Fibroblast of lung (primary cell): Measurements from ENCODE around the gene POLR1A. TPM values are rescaled to one million over a fixed set of nuclear protein-coding genes. Genes with fewer than 3 reads are reported as not detected.

ENCODE experiments used
- DNase-seq, 2 donors: peaks; one replicate each; pipeline versions ENCODE4 v3.0.0 to v3.0.0-alpha.2; 2010; ENCODE audit warnings: low read depth in 2 of 2
- H2AFZ ChIP-seq: 2 replicates; pipeline ENCODE4 v1.5.1; 2012; ENCODE audit warnings: low read length, control low read depth, inconsistent platforms
- H3K27ac ChIP-seq: 2 replicates; pipeline ENCODE4 v1.5.1; 2011; ENCODE audit warnings: low read length, control low read depth; ENCODE audit not compliant: insufficient read depth
- H3K27me3 ChIP-seq: 2 replicates; pipeline ENCODE4 v1.5.1; 2011; ENCODE audit warnings: mild to moderate bottlenecking, low read length; ENCODE audit not compliant: control insufficient read depth, insufficient read depth
- H3K36me3 ChIP-seq: 2 replicates; pipeline ENCODE4 v1.5.1; 2011; ENCODE audit warnings: low read length; ENCODE audit not compliant: control insufficient read depth, insufficient read depth
- H3K4me1 ChIP-seq: 2 replicates; pipeline ENCODE4 v1.5.1; 2011; ENCODE audit warnings: low read length; ENCODE audit not compliant: control insufficient read depth, insufficient read depth; ENCODE audit errors: extremely low read depth
- H3K4me2 ChIP-seq: 2 replicates; pipeline ENCODE4 v1.5.1; 2011; ENCODE audit warnings: low read length, control low read depth; ENCODE audit not compliant: insufficient read depth; ENCODE audit errors: extremely low read depth
- H3K4me3 ChIP-seq, 4 experiments: fragments of 200-600 bp in 1 of 4; sonication (generic) in 1 of 4; replicated peaks in 1 of 4; 2 replicates each; pipeline ENCODE4 v1.5.1; 2011 to 2016; ENCODE audit warnings: low read length in 4 of 4, low read depth in 3 of 4, mild to moderate bottlenecking in 3 of 4, control low read depth in 2 of 4, inconsistent platforms in 1 of 4, mixed read lengths in 1 of 4; ENCODE audit not compliant: insufficient read depth in 1 of 4; ENCODE audit errors: control extremely low read depth in 1 of 4
- H3K79me2 ChIP-seq: 2 replicates; pipeline ENCODE4 v1.5.1; 2012; ENCODE audit warnings: mild to moderate bottlenecking, low read length, inconsistent platforms; ENCODE audit not compliant: control insufficient read depth, insufficient read depth
- H3K9ac ChIP-seq: 2 replicates; pipeline ENCODE4 v1.5.1; 2011; ENCODE audit warnings: mild to moderate bottlenecking, low read length, control low read depth; ENCODE audit not compliant: insufficient read depth
- H3K9me3 ChIP-seq: 2 replicates; pipeline ENCODE4 v1.5.1; 2012; ENCODE audit warnings: low read depth, low read length; ENCODE audit not compliant: control insufficient read depth, insufficient read depth
- H4K20me1 ChIP-seq: 2 replicates; pipeline ENCODE4 v1.5.1; 2011; ENCODE audit warnings: low read length; ENCODE audit not compliant: control insufficient read depth, insufficient read depth; ENCODE audit errors: extremely low read depth
- CTCF ChIP-seq, 2 donors: IDR thresholded peaks in 1 of 2; conservative IDR thresholded peaks in 1 of 2; 1 replicate in 1 of 2; 2 replicates in 1 of 2; pipeline ENCODE4 v1.5.1; 2011 to 2012; ENCODE audit warnings: low read length in 2 of 2, control low read depth in 1 of 2, inconsistent platforms in 1 of 2, low read depth in 1 of 2, mild to moderate bottlenecking in 1 of 2
- EZH2 ChIP-seq: IDR thresholded peaks from 2 replicates; pipeline ENCODE4 v1.5.1; 2012; ENCODE audit warnings: low read length, control low read depth, mild to moderate bottlenecking; ENCODE audit errors: missing control alignments
- polyA plus RNA-seq, 2 donors: library from polyadenylated mRNA; depleted of rRNA in 1 of 2; stranded (reverse) in 1 of 2; unstranded in 1 of 2; fragments of >200 nt; gene quantifications; 2 replicates each; pipeline ENCODE4 v1.2.1, GENCODE V29; 2011 to 2012; ENCODE audit warnings: missing spikeins in 1 of 2
- total RNA-seq: library from RNA; depleted of rRNA; stranded (reverse); fragments of >200 nt; gene quantifications from 2 replicates; pipeline ENCODE4 v1.2.1, GENCODE V29; 2014

The POLR1A gene
- total and polyA plus RNA-seq, 2 donors (not counting 1 experiment from before 2014, with no cell fraction given): 9.4 to 9.9 TPM

GRCh38 chr2:86042256-86043168 is 63.2 kb downstream of the POLR1A start:
- Histone ChIP-seq H3K4me2 (no peak overlapping the region), H3K27ac (no peak overlapping the region), H3K9ac (no peak overlapping the region), H3K4me1 (peaks cover 11% of the 10 kb centered on the region), H4K20me1 (no peaks in the 10 kb centered on the region), H3K4me3 (no peak overlapping the region), H3K79me2 (no peaks in the 10 kb centered on the region), H3K27me3 (no peaks in the 10 kb centered on the region), H3K36me3 (peaks cover 33% of the 10 kb centered on the region), H3K9me3 (no peaks in the 10 kb centered on the region), H2AFZ (no peak overlapping the region)
- DNase-seq: no peak
- TF ChIP-seq EZH2: no peak

GRCh38 chr2:86039963-86040655 is 65.6 kb downstream of the POLR1A start:
- Histone ChIP-seq H3K4me2 (no peak overlapping the region), H3K79me2 (no peaks in the 10 kb centered on the region), H3K9me3 (no peaks in the 10 kb centered on the region), H3K4me3 (no peak overlapping the region), H3K4me1 (peaks cover 32% of the 10 kb centered on the region), H2AFZ (no peak overlapping the region), H3K27ac (no peak overlapping the region), H3K27me3 (no peaks in the 10 kb centered on the region), H3K36me3 (peaks cover 31% of the 10 kb centered on the region), H4K20me1 (no peaks in the 10 kb centered on the region), H3K9ac (no peak overlapping the region)
- no peak for DNase-seq
- TF ChIP-seq EZH2 (no peak), CTCF (conservative IDR thresholded peaks at IDR 0.05 in 1 of 2, IDR thresholded peaks at IDR 0.05 in 1 of 2; ENCODE audit: low read depth in 1 of 2, low read length in 2 of 2) (no peak)

DNA sequence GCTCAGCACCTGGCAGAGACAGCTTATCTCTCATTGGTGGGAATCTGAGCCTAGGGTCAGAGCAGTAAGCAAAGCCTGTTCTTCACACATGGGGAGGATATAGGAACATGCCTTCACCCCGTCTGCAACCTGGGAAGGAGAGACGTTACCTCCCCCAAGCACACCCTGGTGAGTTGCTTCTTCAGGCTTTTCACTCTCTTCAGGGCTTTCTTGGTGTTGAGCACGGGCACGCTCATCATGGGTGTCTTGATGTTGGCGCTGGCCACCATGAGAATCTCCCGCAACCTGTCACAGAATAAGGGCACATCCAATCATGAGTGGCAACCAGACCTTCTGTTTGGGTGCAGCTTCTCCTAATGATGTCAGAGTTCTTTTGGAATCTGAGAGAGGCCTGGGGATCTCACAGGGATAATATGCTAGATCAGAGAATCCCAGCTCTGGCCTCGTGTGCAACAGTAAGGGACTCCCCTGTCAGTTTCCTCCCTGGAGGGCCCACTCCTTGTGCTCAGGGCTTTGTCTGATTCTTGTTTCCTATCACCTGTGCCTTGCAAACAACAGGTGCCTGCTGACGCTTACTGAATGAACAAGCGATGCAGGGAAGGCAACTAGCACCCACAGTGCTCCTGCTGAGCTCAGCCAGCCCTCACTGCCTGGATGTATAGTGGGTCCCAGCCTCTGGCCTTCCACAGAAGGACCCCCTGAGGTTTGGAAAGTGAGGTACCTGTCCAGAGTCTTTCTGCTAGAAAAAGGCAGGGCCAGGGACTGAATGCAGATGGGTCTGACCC is 66.3 kb downstream of the POLR1A start:
- no peak for TF ChIP-seq EZH2

More for the DNA sequence above, 66.3 kb downstream of the POLR1A start:
- no peak overlapping the region for H3K4me2 ChIP-seq
- H3K79me2 ChIP-seq: no peaks in the 10 kb centered on the region
- no peaks in the 10 kb centered on the region for H4K20me1 ChIP-seq
- no peaks in the 10 kb centered on the region for H3K9me3 ChIP-seq
- no peak overlapping the region for H2AFZ ChIP-seq
- H3K4me3 ChIP-seq: no peak overlapping the region
- no peak overlapping the region for H3K9ac ChIP-seq
- DNase-seq: no peak
- H3K27ac ChIP-seq: no peak overlapping the region
- H3K36me3 ChIP-seq: peaks cover 27% of the 10 kb centered on the region
- H3K27me3 ChIP-seq: no peaks in the 10 kb centered on the region
- H3K4me1 ChIP-seq: peaks cover 32% of the 10 kb centered on the region
